GM23338 (cell line): ENCODE measurements around the gene CACNA1G. TPM values are rescaled to one million over a fixed set of nuclear protein-coding genes. Genes with fewer than 3 reads are reported as not detected.
A peak's percentile ranks its signal among the peaks of the same experiment; 100 is the strongest.

ENCODE experiments used
- ATAC-seq: fragments of 200-7000 bp; cut with Tn5 transposase; 3 replicates; pipeline ENCODE4 v1.9.1; 2020
- DNase-seq: peaks from one replicate; pipeline ENCODE4 v3.0.0-alpha.2; 2015; ENCODE audit warnings: low spot score
- H2AFZ ChIP-seq: fragments of 200-600 bp; sonication (generic); 2 replicates; pipeline ENCODE4 v1.8.0; 2016; ENCODE audit warnings: antibody characterized with exemption, mild to moderate bottlenecking, moderate library complexity
- H3F3A ChIP-seq: fragments of 200-600 bp; sonication (generic); replicated peaks from 2 replicates; pipeline ENCODE4 v1.8.0; 2017; ENCODE audit warnings: antibody characterized with exemption, mixed run types, low read depth
- H3K27ac ChIP-seq: fragments of 200-600 bp; sonication (generic); 2 replicates; pipeline ENCODE4 v1.6.1; 2016; ENCODE audit warnings: low read depth
- H3K27me3 ChIP-seq: fragments of 200-600 bp; sonication (generic); 2 replicates; pipeline ENCODE4 v1.8.0; 2016; ENCODE audit warnings: mild to moderate bottlenecking, mixed run types, moderate library complexity; ENCODE audit not compliant: insufficient read depth
- H3K36me3 ChIP-seq: fragments of 200-600 bp; sonication (generic); 2 replicates; pipeline ENCODE4 v1.8.0; 2016; ENCODE audit warnings: mild to moderate bottlenecking; ENCODE audit not compliant: insufficient read depth
- H3K4me1 ChIP-seq: fragments of 200-600 bp; sonication (generic); 2 replicates; pipeline ENCODE4 v1.8.0; 2016; ENCODE audit warnings: mild to moderate bottlenecking, moderate library complexity; ENCODE audit not compliant: insufficient read depth
- H3K4me2 ChIP-seq: fragments of 200-600 bp; sonication (generic); 2 replicates; pipeline ENCODE4 v1.7.1; 2017; ENCODE audit warnings: mixed run types
- H3K4me3 ChIP-seq: fragments of 200-600 bp; sonication (generic); 2 replicates; pipeline ENCODE4 v1.6.1; 2016; ENCODE audit warnings: mixed run types
- H3K79me2 ChIP-seq: fragments of 200-600 bp; sonication (generic); replicated peaks from 2 replicates; pipeline ENCODE4 v1.8.0; 2017; ENCODE audit warnings: mild to moderate bottlenecking; ENCODE audit not compliant: insufficient read depth
- H3K9me2 ChIP-seq: fragments of 200-600 bp; sonication (generic); 2 replicates; pipeline ENCODE4 v1.8.0; 2017; ENCODE audit not compliant: insufficient read depth
- H4K20me1 ChIP-seq: fragments of 200-600 bp; sonication (generic); replicated peaks from 2 replicates; pipeline ENCODE4 v1.8.0; 2017; ENCODE audit warnings: mild to moderate bottlenecking; ENCODE audit not compliant: insufficient read depth
- H3K27ac Mint-ChIP-seq: 2 replicates; pipeline ENCODE4 v1.8.0; 2020; ENCODE audit warnings: inconsistent platforms, mild to moderate bottlenecking, moderate library complexity, mixed read lengths
- H3K27me3 Mint-ChIP-seq: 3 replicates; pipeline ENCODE4 v1.8.0; 2022; ENCODE audit warnings: low read depth, mild to moderate bottlenecking, moderate library complexity, mixed read lengths, inconsistent platforms; ENCODE audit not compliant: insufficient read depth, poor library complexity
- H3K36me3 Mint-ChIP-seq: 3 replicates; pipeline ENCODE4 v1.8.0; 2021; ENCODE audit warnings: low read depth, mild to moderate bottlenecking, inconsistent platforms, moderate library complexity, mixed read lengths
- H3K4me1 Mint-ChIP-seq: 3 replicates; pipeline ENCODE4 v1.8.0; 2020; ENCODE audit warnings: mild to moderate bottlenecking, inconsistent platforms, mixed read lengths
- H3K4me3 Mint-ChIP-seq: 3 replicates; pipeline ENCODE4 v1.8.0; 2021; ENCODE audit warnings: moderate library complexity, mild to moderate bottlenecking, inconsistent platforms, mixed read lengths
- H3K9me3 Mint-ChIP-seq: 3 replicates; pipeline ENCODE4 v1.8.0; 2020; ENCODE audit warnings: moderate library complexity, mild to moderate bottlenecking, inconsistent platforms, mixed read lengths
- CREB1 ChIP-seq: fragments of 250-450 bp; sonication (Bioruptor Pico); IDR thresholded peaks from 2 replicates; pipeline ENCODE4 v1.5.0; 2020; ENCODE audit warnings: low read depth, mild to moderate bottlenecking, moderate library complexity
- CTCF ChIP-seq, 2 experiments: fragments of 200-600 bp in 1 of 2; sonication (generic) in 1 of 2; conservative IDR thresholded peaks; 2 replicates each; pipeline versions ENCODE4 v1.5.1 to v1.6.1; 2016 to 2017; ENCODE audit warnings: antibody characterized with exemption in 2 of 2, low read depth in 2 of 2, mild to moderate bottlenecking in 2 of 2, moderate library complexity in 1 of 2
- EZH2 ChIP-seq: fragments of 200-600 bp; sonication (generic); IDR thresholded peaks from one replicate; pipeline ENCODE4 v1.8.0; 2017; ENCODE audit warnings: antibody characterized with exemption, mild to moderate bottlenecking, low read depth; ENCODE audit not compliant: unreplicated experiment
- EZH2phosphoT487 ChIP-seq: fragments of 200-600 bp; sonication (generic); IDR thresholded peaks from one replicate; pipeline ENCODE4 v1.8.1; 2018; ENCODE audit warnings: antibody characterized with exemption; ENCODE audit not compliant: unreplicated experiment
- JUNB ChIP-seq: IDR thresholded peaks from one replicate; pipeline ENCODE4 v1.6.1; 2016; ENCODE audit warnings: antibody characterized with exemption; ENCODE audit not compliant: unreplicated experiment
- NANOG ChIP-seq: IDR thresholded peaks from 2 replicates; pipeline ENCODE4 v1.6.1; 2016; ENCODE audit warnings: antibody characterized with exemption, borderline replicate concordance
- POLR2AphosphoS5 ChIP-seq: IDR thresholded peaks from 2 replicates; pipeline ENCODE4 v1.6.1; 2016; ENCODE audit warnings: antibody characterized with exemption, low read depth
- REST ChIP-seq: IDR thresholded peaks from one replicate; pipeline ENCODE4 v1.6.1; 2018; ENCODE audit warnings: antibody characterized with exemption; ENCODE audit not compliant: unreplicated experiment
- STAT1 ChIP-seq: IDR thresholded peaks from one replicate; pipeline ENCODE4 v1.6.1; 2016; ENCODE audit warnings: antibody characterized with exemption; ENCODE audit not compliant: unreplicated experiment
- ZNF114 ChIP-seq: fragments of 250-450 bp; sonication (Bioruptor Pico); IDR thresholded peaks from 2 replicates; pipeline ENCODE4 v1.5.0; 2020; ENCODE audit warnings: mild to moderate bottlenecking, moderate library complexity
- ZNF331 ChIP-seq: fragments of 250-450 bp; sonication (Bioruptor Pico); IDR thresholded peaks from 2 replicates; pipeline ENCODE4 v1.5.0; 2020; ENCODE audit warnings: low read depth, mild to moderate bottlenecking, moderate library complexity
- ZNF462 ChIP-seq: fragments of 250-450 bp; sonication (Bioruptor Pico); IDR thresholded peaks from 2 replicates; pipeline ENCODE4 v1.5.0; 2020; ENCODE audit warnings: mild to moderate bottlenecking, moderate library complexity
- polyA plus RNA-seq: library from polyadenylated mRNA; unstranded; fragments of >200 nt; fragmentation: Nextera tagmentation; extraction: Ambion mirVana; gene quantifications from 2 replicates; pipeline ENCODE4 v1.2.1, GENCODE V29; 2016
- total RNA-seq: library from RNA; depleted of rRNA; stranded (reverse); fragments of >200 nt; shearing (Covaris generic); gene quantifications from 2 replicates; pipeline ENCODE4 v1.2.3, GENCODE V29; 2014
- TF ChIP-seq, protein P1 (sequence below): IDR thresholded peaks from 2 replicates; pipeline ENCODE4 v1.6.1; 2016; ENCODE audit warnings: antibody characterized with exemption

Gene CACNA1G
- total and polyA plus RNA-seq, 2 experiments from 2014 or later: 1.4 to 5.1 TPM

DNA sequence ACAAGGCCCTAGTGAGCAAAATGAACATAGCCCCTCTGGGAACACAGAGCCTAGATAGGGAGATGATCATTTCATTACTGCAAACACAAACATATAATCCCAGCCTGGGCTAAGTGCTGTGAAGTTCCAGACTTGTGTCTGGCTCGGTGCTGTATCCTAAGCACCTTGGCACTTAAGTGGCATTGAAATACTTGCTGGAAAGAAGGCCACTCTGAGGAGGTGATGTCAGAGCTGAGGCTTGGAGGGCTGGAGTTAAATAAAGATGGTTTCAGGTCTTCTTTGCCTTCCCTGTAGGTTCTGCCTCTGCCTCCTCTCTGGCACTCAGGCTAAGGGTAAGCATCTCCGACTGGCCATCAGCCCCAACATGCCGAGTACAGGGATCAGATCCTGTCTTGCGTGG is 2.4 kb upstream of the CACNA1G start:
- H3K4me1 Mint-ChIP-seq: peaks cover 20% of the 10 kb centered on the region
- Histone ChIP-seq H3K79me2 (no peaks in the 10 kb centered on the region), H4K20me1 (no peaks in the 10 kb centered on the region; the same call in none of the 2 replicates), H3K4me3 (peak overlapping the region; percentile 62), H3F3A (0 out of 2 replicates have a peak, but pooled peaks cover 9% of the 10 kb centered on the region), H3K4me1 (peaks cover 15% of the 10 kb centered on the region), H3K36me3 (no peaks in the 10 kb centered on the region), H3K9me2 (no peaks in the 10 kb centered on the region), H3K4me2 (peak overlapping the region; percentile 96), H3K27me3 (peaks cover 52% of the 10 kb centered on the region), H2AFZ (no peak overlapping the region), H3K27ac (no peak overlapping the region)
- peak overlapping the region; percentile 86 for H3K4me3 Mint-ChIP-seq
- DNase-seq (no peak), ATAC-seq (no peak)
- H3K9me3 Mint-ChIP-seq: no peaks in the 10 kb centered on the region
- TF ChIP-seq REST (no peak), EZH2phosphoT487 (no peak), POLR2AphosphoS5 (no peak), CREB1 (CRISPR knock-in tag) (no peak), JUNB (no peak), ZNF462 (no peak), ZNF114 (CRISPR knock-in tag) (no peak), CTCF (conservative IDR thresholded peaks at IDR 0.05; ENCODE audit: low read depth in 2 of 2) (no peak), EZH2 (no peak), STAT1 (no peak), NANOG (no peak), ZNF331 (no peak)
- TF ChIP-seq, protein P1, sequence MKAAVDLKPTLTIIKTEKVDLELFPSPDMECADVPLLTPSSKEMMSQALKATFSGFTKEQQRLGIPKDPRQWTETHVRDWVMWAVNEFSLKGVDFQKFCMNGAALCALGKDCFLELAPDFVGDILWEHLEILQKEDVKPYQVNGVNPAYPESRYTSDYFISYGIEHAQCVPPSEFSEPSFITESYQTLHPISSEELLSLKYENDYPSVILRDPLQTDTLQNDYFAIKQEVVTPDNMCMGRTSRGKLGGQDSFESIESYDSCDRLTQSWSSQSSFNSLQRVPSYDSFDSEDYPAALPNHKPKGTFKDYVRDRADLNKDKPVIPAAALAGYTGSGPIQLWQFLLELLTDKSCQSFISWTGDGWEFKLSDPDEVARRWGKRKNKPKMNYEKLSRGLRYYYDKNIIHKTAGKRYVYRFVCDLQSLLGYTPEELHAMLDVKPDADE: no peak
- no peaks in the 10 kb centered on the region for H3K36me3 Mint-ChIP-seq
- no peak overlapping the region for H3K27ac Mint-ChIP-seq
- H3K27me3 Mint-ChIP-seq: peaks cover 35% of the 10 kb centered on the region
